Neural progenitor cell (in vitro differentiated cells): Measurements from ENCODE around the gene AEBP1.

Experiments used
- EZH2phosphoT487 ChIP-seq: fragments of 200-600 bp; sonication (generic); IDR thresholded peaks from 2 replicates; pipeline ENCODE4 v1.6.1; 2017; ENCODE audit warnings: antibody characterized with exemption
- TF ChIP-seq, protein P1 (sequence below): fragments of 200-600 bp; sonication (generic); IDR thresholded peaks from 2 replicates; pipeline ENCODE4 v1.5.1; 2017; ENCODE audit warnings: antibody characterized with exemption, mild to moderate bottlenecking

DNA sequence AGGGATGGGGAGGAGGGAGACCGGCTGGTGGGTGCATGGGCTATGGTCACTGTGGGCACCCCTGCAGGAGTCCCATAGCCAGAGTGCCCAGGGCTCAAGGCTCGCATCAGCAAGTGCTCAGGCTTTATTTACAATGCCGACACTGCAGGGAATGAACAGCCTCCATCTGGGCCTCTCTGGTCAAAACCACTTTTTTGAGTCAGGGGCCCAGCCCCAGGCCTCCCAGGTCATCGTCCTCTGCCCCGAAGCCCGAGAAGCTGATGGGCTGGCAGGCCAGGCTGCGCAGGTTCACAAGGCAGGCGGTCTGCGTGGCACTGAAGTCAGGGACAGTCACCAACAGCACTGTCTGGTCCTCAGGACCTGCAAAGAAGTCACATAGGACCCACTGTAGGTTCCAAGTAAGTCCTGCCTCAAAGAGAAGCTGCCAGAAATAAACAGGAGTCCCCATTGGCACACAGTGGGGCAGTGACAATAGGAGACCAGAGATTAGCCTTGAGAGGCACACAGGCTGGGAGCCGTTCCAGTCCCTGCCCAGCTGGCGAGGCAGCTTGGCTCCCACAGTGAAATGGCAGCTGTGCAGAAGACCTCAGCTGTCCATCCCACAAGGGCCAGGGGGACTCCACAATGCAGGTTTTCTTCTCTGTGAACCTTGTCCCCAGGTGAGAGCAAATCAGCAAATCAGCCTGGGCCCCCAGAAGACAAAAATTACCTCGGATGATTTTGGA, 10.6 kb downstream of the AEBP1 start:
- TF ChIP-seq EZH2phosphoT487 = no peak
- TF ChIP-seq, protein P1, sequence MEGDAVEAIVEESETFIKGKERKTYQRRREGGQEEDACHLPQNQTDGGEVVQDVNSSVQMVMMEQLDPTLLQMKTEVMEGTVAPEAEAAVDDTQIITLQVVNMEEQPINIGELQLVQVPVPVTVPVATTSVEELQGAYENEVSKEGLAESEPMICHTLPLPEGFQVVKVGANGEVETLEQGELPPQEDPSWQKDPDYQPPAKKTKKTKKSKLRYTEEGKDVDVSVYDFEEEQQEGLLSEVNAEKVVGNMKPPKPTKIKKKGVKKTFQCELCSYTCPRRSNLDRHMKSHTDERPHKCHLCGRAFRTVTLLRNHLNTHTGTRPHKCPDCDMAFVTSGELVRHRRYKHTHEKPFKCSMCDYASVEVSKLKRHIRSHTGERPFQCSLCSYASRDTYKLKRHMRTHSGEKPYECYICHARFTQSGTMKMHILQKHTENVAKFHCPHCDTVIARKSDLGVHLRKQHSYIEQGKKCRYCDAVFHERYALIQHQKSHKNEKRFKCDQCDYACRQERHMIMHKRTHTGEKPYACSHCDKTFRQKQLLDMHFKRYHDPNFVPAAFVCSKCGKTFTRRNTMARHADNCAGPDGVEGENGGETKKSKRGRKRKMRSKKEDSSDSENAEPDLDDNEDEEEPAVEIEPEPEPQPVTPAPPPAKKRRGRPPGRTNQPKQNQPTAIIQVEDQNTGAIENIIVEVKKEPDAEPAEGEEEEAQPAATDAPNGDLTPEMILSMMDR = no peak
